ENCODE results near the gene AKAP1. TPM values are rescaled to one million over a fixed set of nuclear protein-coding genes. Genes with fewer than 3 reads are reported as not detected.

Gene AKAP1
- polyA plus RNA-seq, 2 of the 4 experiments (the other 2 are of a cell fraction) = 45.8 to 48.0 TPM

GRCh38 chr17:57133486-57133885 lies 48.4 kb downstream of the AKAP1 start:
- ATAC-seq (no peak), DNase-seq (ENCODE audit: low read depth in 1 of 2, low spot score in 1 of 2) (no peak), FAIRE-seq (no peak)
- no peaks in the 10 kb centered on the region for H3K4me1 ChIP-seq
- ChIA-PET POLR2A (no interaction called here), CTCF (interaction anchor here (0.7 to 1.3 kb wide), 8 partner anchors 11 to 700 kb away, joined by 3 to 7 read pairs (median 4); no protein-coding TSS in a partner anchor)
- no peak overlapping the region for H3K4me2 ChIP-seq
- H3K9me3 ChIP-seq = no peaks in the 10 kb centered on the region
- H3K4me3 ChIP-seq = no peak overlapping the region
- WGBS (ENCODE audit: missing lambda C conversion rate) = 73% methylated on average over 7 of the region's 7 CpGs
- TF ChIP-seq MAZ (IDR thresholded peaks at IDR 0.05; ENCODE audit: borderline replicate concordance, low read depth, low read length) (no peak), TFCP2L1 (CRISPR knock-in tag; IDR thresholded peaks at IDR 0.05) (no peak), NR3C1 (IDR thresholded peaks at IDR 0.05) (no peak), ZC3H11A (IDR thresholded peaks at IDR 0.05) (no peak), EP300 (IDR thresholded peaks at IDR 0.05) (no peak), HOXB5 (CRISPR knock-in tag; IDR thresholded peaks at IDR 0.05) (no peak), CHD4 (IDR thresholded peaks at IDR 0.05; ENCODE audit: borderline replicate concordance) (no peak), EHMT2 (IDR thresholded peaks at IDR 0.05; ENCODE audit: low read depth) (no peak), ZFP36 (IDR thresholded peaks at IDR 0.05; ENCODE audit: borderline replicate concordance, partially characterized antibody) (no peak), CTCF (IDR thresholded peaks at IDR 0.05) (no peak), HEYL (CRISPR knock-in tag; IDR thresholded peaks at IDR 0.05) (no peak), FOSL2 (IDR thresholded peaks at IDR 0.05) (no peak), FOSL2 (CRISPR knock-in tag; IDR thresholded peaks at IDR 0.05) (no peak), EHF (CRISPR knock-in tag; IDR thresholded peaks at IDR 0.05) (no peak), ELK1 (IDR thresholded peaks at IDR 0.05; ENCODE audit: low read depth, low read length) (no peak), PBX3 (IDR thresholded peaks at IDR 0.05) (no peak), GATA3 (IDR thresholded peaks at IDR 0.05; ENCODE audit: borderline replicate concordance) (no peak), POLR2A (IDR thresholded peaks at IDR 0.05; ENCODE audit: low read length) (no peak)
- H3K27ac ChIP-seq = no peak overlapping the region

- Histone ChIP-seq H3K4me3 (no peak overlapping the region), H3K4me2 (no peak overlapping the region), H3K27ac (no peak overlapping the region), H3K4me1 (no peaks in the 10 kb centered on the region), H3K9me3 (no peaks in the 10 kb centered on the region)
- ChIA-PET CTCF (interaction anchor here (0.8 to 5.4 kb wide), 7 partner anchors 9 to 698 kb away, joined by 3 to 30 read pairs (median 5); no protein-coding TSS in a partner anchor), POLR2A (no interaction called here)
- 78% methylated on average over 13 of the region's 13 CpGs for WGBS (ENCODE audit: missing lambda C conversion rate)
- TF ChIP-seq ZC3H11A (IDR thresholded peaks at IDR 0.05) (no peak), SMC3 (IDR thresholded peaks at IDR 0.05) (no peak), MAFK (IDR thresholded peaks at IDR 0.05; ENCODE audit: partially characterized antibody) (no peak), CBX2 (IDR thresholded peaks at IDR 0.05; ENCODE audit: borderline replicate concordance, low read depth) (no peak), E2F6 (IDR thresholded peaks at IDR 0.05; ENCODE audit: borderline replicate concordance, low read depth) (no peak), RNF2 (IDR thresholded peaks at IDR 0.05; ENCODE audit: borderline replicate concordance, low read depth) (no peak), HOXB5 (CRISPR knock-in tag; IDR thresholded peaks at IDR 0.05) (no peak), RCOR1 (IDR thresholded peaks at IDR 0.05; ENCODE audit: low read depth, low read length) (no peak), KDM5A (IDR thresholded peaks at IDR 0.05) (no peak), HDAC2 (IDR thresholded peaks at IDR 0.05) (no peak), ZFP36 (IDR thresholded peaks at IDR 0.05; ENCODE audit: borderline replicate concordance, partially characterized antibody) (no peak), CBX8 (IDR thresholded peaks at IDR 0.05) (no peak), PHF8 (IDR thresholded peaks at IDR 0.05; ENCODE audit: borderline replicate concordance, low read depth) (no peak), HES2 (IDR thresholded peaks at IDR 0.05) (no peak), MYC (IDR thresholded peaks at IDR 0.05; ENCODE audit: borderline replicate concordance, low read length) (no peak), PBX3 (IDR thresholded peaks at IDR 0.05) (no peak), ESRRA (IDR thresholded peaks at IDR 0.05; ENCODE audit: borderline replicate concordance, low read length) (no peak), JUN (IDR thresholded peaks at IDR 0.05) (no peak), FOSB (CRISPR knock-in tag; IDR thresholded peaks at IDR 0.05) (no peak)
- DNase-seq (ENCODE audit: low read depth in 1 of 2, low spot score in 1 of 2) (no peak), FAIRE-seq (no peak), ATAC-seq (no peak)
Observed at GRCh38 chr17:57135026-57135788, 50.2 kb downstream of the AKAP1 start.
